ENCODE results near the gene DPP3.

Gene DPP3

GRCh38 chr11:66498506-66498905, 18.3 kb downstream of the DPP3 start:
- TF ChIP-seq FOXP2 (optimal IDR thresholded peaks at IDR 0.05; ENCODE audit: control extremely low read depth, extremely low read length, insufficient read depth) (no peak), POLR2AphosphoS5 (IDR thresholded peaks at IDR 0.05; ENCODE audit: borderline replicate concordance, low read depth, low read length) (no peak), EZH2 (IDR thresholded peaks at IDR 0.05) (no peak)
- Histone ChIP-seq H3K9me3 (ENCODE audit: low read depth, low read length) (no peaks in the 10 kb centered on the region), H3K36me3 (ENCODE audit: insufficient read depth, low read length) (peaks cover 3% of the 10 kb centered on the region; the same call in 1 of the 2 replicates), H3K4me3 (no peak overlapping the region), H3K27ac (no peak overlapping the region), H3K9ac (ENCODE audit: insufficient read length) (no peak overlapping the region)
- no peak for DNase-seq (ENCODE audit: low read depth, low spot score)

- no peak for TF ChIP-seq FOXP2 (optimal IDR thresholded peaks at IDR 0.05; ENCODE audit: control extremely low read depth, extremely low read length, insufficient read depth)
- TF ChIP-seq POLR2AphosphoS5 (IDR thresholded peaks at IDR 0.05; ENCODE audit: borderline replicate concordance, low read depth, low read length) = no peak
- no peak for TF ChIP-seq EZH2 (IDR thresholded peaks at IDR 0.05)
- no peak for DNase-seq (ENCODE audit: low read depth, low spot score)
- no peak overlapping the region for H3K27ac ChIP-seq
- no peaks in the 10 kb centered on the region for H3K9me3 ChIP-seq (ENCODE audit: low read depth, low read length)
- H3K4me3 ChIP-seq = no peak overlapping the region
- no peak overlapping the region for H3K9ac ChIP-seq (ENCODE audit: insufficient read length)
- peaks cover 11% of the 10 kb centered on the region; the same call in 1 of the 2 replicates for H3K36me3 ChIP-seq (ENCODE audit: insufficient read depth, low read length)
Measured at GRCh38 chr11:66505276-66505816, 25.1 kb downstream of the DPP3 start.

- H3K36me3 ChIP-seq (ENCODE audit: insufficient read depth, low read length) = peaks cover 12% of the 10 kb centered on the region
- TF ChIP-seq POLR2AphosphoS5 (IDR thresholded peaks at IDR 0.05; ENCODE audit: borderline replicate concordance, low read depth, low read length) = no peak
- no peak for TF ChIP-seq FOXP2 (optimal IDR thresholded peaks at IDR 0.05; ENCODE audit: control extremely low read depth, extremely low read length, insufficient read depth)
- no peak for TF ChIP-seq EZH2 (IDR thresholded peaks at IDR 0.05)
- DNase-seq (ENCODE audit: low read depth, low spot score) = no peak
- no peaks in the 10 kb centered on the region for H3K9me3 ChIP-seq (ENCODE audit: low read depth, low read length)
- H3K9ac ChIP-seq (ENCODE audit: insufficient read length) = no peak overlapping the region
- H3K4me3 ChIP-seq = no peak overlapping the region
- no peak overlapping the region for H3K27ac ChIP-seq
Measured at GRCh38 chr11:66509131-66509561, 28.9 kb downstream of the DPP3 start.

GRCh38 chr11:66510271-66510989, 30.2 kb downstream of the DPP3 start, which contains the start of gene BBS1:
Gene BBS1, plus strand, starts transcription at chr11:66510635. Its CDS starts 25 bp downstream, at chr11:66510660.
- Histone ChIP-seq H3K9me3 (ENCODE audit: low read depth, low read length) (no peaks in the 10 kb centered on the region), H3K36me3 (ENCODE audit: insufficient read depth, low read length) (peaks cover 4% of the 10 kb centered on the region; the same call in 1 of the 2 replicates), H3K27ac (peak within 1 kb of the TSS; percentile 62; the same call in 1 of the 2 replicates), H3K9ac (ENCODE audit: insufficient read length) (peak within 1 kb of the TSS; percentile 63), H3K4me3 (peak within 1 kb of the TSS; percentile 81)
- TF ChIP-seq POLR2AphosphoS5 (IDR thresholded peaks at IDR 0.05; ENCODE audit: borderline replicate concordance, low read depth, low read length) = peak; percentile 86
- no peak for TF ChIP-seq EZH2 (IDR thresholded peaks at IDR 0.05)
- peak; percentile 65 for TF ChIP-seq FOXP2 (optimal IDR thresholded peaks at IDR 0.05; ENCODE audit: control extremely low read depth, extremely low read length, insufficient read depth)
- DNase-seq (ENCODE audit: low read depth, low spot score) = no peak

- no peak for TF ChIP-seq FOXP2 (optimal IDR thresholded peaks at IDR 0.05; ENCODE audit: control extremely low read depth, extremely low read length, insufficient read depth)
- TF ChIP-seq EZH2 (IDR thresholded peaks at IDR 0.05) = no peak
- no peak for TF ChIP-seq POLR2AphosphoS5 (IDR thresholded peaks at IDR 0.05; ENCODE audit: borderline replicate concordance, low read depth, low read length)
- no peak for DNase-seq (ENCODE audit: low read depth, low spot score)
- H3K4me3 ChIP-seq = peak overlapping the region; percentile 81
- peak overlapping the region; percentile 63 for H3K9ac ChIP-seq (ENCODE audit: insufficient read length)
- H3K27ac ChIP-seq = no peak overlapping the region
- peaks cover 4% of the 10 kb centered on the region; the same call in 1 of the 2 replicates for H3K36me3 ChIP-seq (ENCODE audit: insufficient read depth, low read length)
- H3K9me3 ChIP-seq (ENCODE audit: low read depth, low read length) = no peaks in the 10 kb centered on the region
Measured at GRCh38 chr11:66510990-66511339, 30.7 kb downstream of the DPP3 start.

- Histone ChIP-seq H3K36me3 (ENCODE audit: insufficient read depth, low read length) (peaks cover 8% of the 10 kb centered on the region; the same call in 1 of the 2 replicates), H3K27ac (no peak overlapping the region), H3K4me3 (no peak overlapping the region), H3K9me3 (ENCODE audit: low read depth, low read length) (no peaks in the 10 kb centered on the region), H3K9ac (ENCODE audit: insufficient read length) (no peak overlapping the region)
- TF ChIP-seq POLR2AphosphoS5 (IDR thresholded peaks at IDR 0.05; ENCODE audit: borderline replicate concordance, low read depth, low read length) (no peak), FOXP2 (optimal IDR thresholded peaks at IDR 0.05; ENCODE audit: control extremely low read depth, extremely low read length, insufficient read depth) (no peak), EZH2 (IDR thresholded peaks at IDR 0.05) (no peak)
- DNase-seq (ENCODE audit: low read depth, low spot score) = no peak
Measured at GRCh38 chr11:66523611-66524010, 43.4 kb downstream of the DPP3 start.

GRCh38 chr11:66524304-66525040, 44.2 kb downstream of the DPP3 start:
- no peak overlapping the region for H3K9ac ChIP-seq (ENCODE audit: insufficient read length)
- no peak overlapping the region for H3K27ac ChIP-seq
- no peak for DNase-seq (ENCODE audit: low read depth, low spot score)
- H3K4me3 ChIP-seq = no peak overlapping the region
- H3K36me3 ChIP-seq (ENCODE audit: insufficient read depth, low read length) = peaks cover 8% of the 10 kb centered on the region; the same call in 1 of the 2 replicates
- H3K9me3 ChIP-seq (ENCODE audit: low read depth, low read length) = no peaks in the 10 kb centered on the region
- TF ChIP-seq EZH2 (IDR thresholded peaks at IDR 0.05) = no peak
- no peak for TF ChIP-seq POLR2AphosphoS5 (IDR thresholded peaks at IDR 0.05; ENCODE audit: borderline replicate concordance, low read depth, low read length)
- TF ChIP-seq FOXP2 (optimal IDR thresholded peaks at IDR 0.05; ENCODE audit: control extremely low read depth, extremely low read length, insufficient read depth) = no peak

GRCh38 chr11:66529069-66529468, 48.8 kb downstream of the DPP3 start:
- H3K36me3 ChIP-seq (ENCODE audit: insufficient read depth, low read length) = no peaks in the 10 kb centered on the region
- no peak for TF ChIP-seq POLR2AphosphoS5 (IDR thresholded peaks at IDR 0.05; ENCODE audit: borderline replicate concordance, low read depth, low read length)
- TF ChIP-seq FOXP2 (optimal IDR thresholded peaks at IDR 0.05; ENCODE audit: control extremely low read depth, extremely low read length, insufficient read depth) = no peak
- TF ChIP-seq EZH2 (IDR thresholded peaks at IDR 0.05) = no peak
- DNase-seq (ENCODE audit: low read depth, low spot score) = no peak
- H3K27ac ChIP-seq = no peak overlapping the region
- H3K9me3 ChIP-seq (ENCODE audit: low read depth, low read length) = no peaks in the 10 kb centered on the region
- H3K4me3 ChIP-seq = no peak overlapping the region
- no peak overlapping the region for H3K9ac ChIP-seq (ENCODE audit: insufficient read length)

All from SK-N-MC (cell line).